Heart right ventricle (tissue), 16 donors: ENCODE data around the gene CD1D. TPM values are rescaled to one million over a fixed set of nuclear protein-coding genes. Genes with fewer than 3 reads are reported as not detected.

Source experiments
- ATAC-seq, 8 donors: fragments of 200-7000 bp; cut with Tn5 transposase; one replicate each; pipeline ENCODE4 v1.9.1; 2020; ENCODE audit warnings: mild to moderate bottlenecking in 8 of 8, moderate library complexity in 8 of 8, moderate number of reproducible peaks in 1 of 8
- DNase-seq, 2 donors: peaks; one replicate each; pipeline ENCODE4 v3.0.0-alpha.2; 2020
- H3K27ac ChIP-seq, 10 donors: fragments of 200-600 bp; sonication (generic) in 2 of 10; one replicate each; pipeline versions ENCODE4 v1.5.0 to v1.8.0; 2020 to 2022; ENCODE audit warnings: mild to moderate bottlenecking in 3 of 10
- H3K27me3 ChIP-seq, 7 donors: fragments of 200-600 bp; one replicate each; pipeline ENCODE4 v1.8.0; 2021 to 2022; ENCODE audit warnings: mild to moderate bottlenecking in 2 of 7
- H3K36me3 ChIP-seq, 9 donors: fragments of 200-600 bp; sonication (generic) in 1 of 9; one replicate each; pipeline versions ENCODE4 v1.5.0 to v1.8.0; 2020 to 2022; ENCODE audit warnings: mild to moderate bottlenecking in 2 of 9
- H3K4me1 ChIP-seq, 9 donors: fragments of 200-600 bp; sonication (generic) in 1 of 9; one replicate each; pipeline versions ENCODE4 v1.5.0 to v1.8.0; 2020 to 2022; ENCODE audit warnings: mild to moderate bottlenecking in 4 of 9
- H3K4me3 ChIP-seq, 10 donors: fragments of 200-600 bp; sonication (generic) in 2 of 10; one replicate each; pipeline versions ENCODE4 v1.5.0 to v1.8.0; 2020 to 2022; ENCODE audit warnings: mild to moderate bottlenecking in 7 of 10, moderate library complexity in 2 of 10
- H3K9me3 ChIP-seq, 11 donors: fragments of 200-600 bp in 10 of 11; sonication (generic) in 2 of 11; one replicate each; pipeline versions ENCODE4 v1.5.0 to v1.8.0; 2013 to 2022; ENCODE audit warnings: mild to moderate bottlenecking in 2 of 11, control low read depth in 1 of 11, moderate library complexity in 1 of 11
- CTCF ChIP-seq, 9 donors: fragments of 200-600 bp; sonication (generic) in 2 of 9; IDR thresholded peaks; one replicate each; pipeline versions ENCODE4 v1.5.0 to v1.8.0; 2021 to 2022; ENCODE audit warnings: antibody characterized with exemption in 9 of 9, mild to moderate bottlenecking in 5 of 9, moderate library complexity in 1 of 9
- WGBS, 2 donors: extraction: QIAGEN DNeasy Blood & Tissue Kit; methylation state at CpG; one replicate each; pipeline ENCODE4 v1.1.7; 2013; ENCODE audit warnings: inconsistent platforms in 1 of 2; 5-methylcytosine and 5-hydroxymethylcytosine counted together
- intact Hi-C, 10 donors: fragments of 100-400 bp; cut with DNase I; formaldehyde crosslinking; loops; one replicate each; pipeline versions ENCODE4 v1.11.1 to v1.14.2; 2022
- polyA plus RNA-seq, 2 donors: library from polyadenylated mRNA; stranded (reverse); fragments of 200-250 nt; gene quantifications; one replicate each; pipeline ENCODE4 v1.2.3, GENCODE V29; 2013
- total RNA-seq, 10 donors: library from RNA; stranded (reverse); fragmentation: NEBNext Ultra II Directional in 3 of 10; extraction: Animal tissue kit (Norgen Biotek cat#: 25700) in 3 of 10; gene quantifications; one replicate each; pipeline versions ENCODE4 v1.2.1 to v1.2.4, GENCODE V29; 2021 to 2023
- donor health status: Arrhythmogenic right ventricular cardiomyopathy.
- donor health status: ischemic (EF 13 %, LVEDD 7.1; RV severe dilation, severe dysfunction).
- donor health status: healthy with polysubstance abuse.
- donor health status: DM: no; HTN: yes; CAD: no.
- donor health status: DM: no; HTN: no; CAD: no.
- donor health status: ischemic (EF 25% LVEDD 6.9; RV normal size, moderate dysfunction).
- donor health status: ischemic (EF 25% LVEDD 5.7; RV mildly dilated, moderate dysfunction).
- donor health status: healthy.
- donor health status: DM: yes; HTN: yes; CAD: no.
- donor health status: Ischemic cardiomyopathy.
- donor health status: ischemic (EF 35%, LVEDD 5.7; RV mildly dilated, moderate dysfunction).
- donor health status: nonischemic (EF 11% LVEDD 7.7; RV severe dilation, severe dysfunction).
- donor health status: DM: yes; HTN: yes; CAD: no.
- donor health status: PGD.
- donor health status: ischemic (EF 29% LVEDD 5.4; RV normal size, mild dysfunction).
- donor health status: nonischemic (EF 23%, LVEDD 6.1; RV moderate dilation, normal function).

Gene CD1D
- total and polyA plus RNA-seq, 12 donors, result 0.67 to 5.9 (median 2.1) TPM

GRCh38 chr1:158153179-158153578 is 27.5 kb upstream of the CD1D start:
- 89 to 92% methylated on average over 1 of the region's 1 CpG for WGBS, 2 donors
- Histone ChIP-seq H3K9me3 (no peaks in the 10 kb centered on the region), H3K36me3 (no peaks in the 10 kb centered on the region), H3K27me3 (no peaks in the 10 kb centered on the region), H3K4me1 (peaks cover 5 to 52% (median 18%) of the 10 kb centered on the region in 9 donors), H3K4me3 (no peak overlapping the region), H3K27ac (peak overlapping the region in 1 of 10 donors; percentile 45)
- intact Hi-C loops, result no loop called here
- DNase-seq, result no peak
- TF ChIP-seq CTCF (IDR thresholded peaks at IDR 0.05), result no peak
- no peak for ATAC-seq

- H3K4me1 ChIP-seq, result peaks cover 3 to 45% (median 11%) of the 10 kb centered on the region in 9 donors
- no peaks in the 10 kb centered on the region for H3K9me3 ChIP-seq
- ATAC-seq (no peak), DNase-seq (no peak)
- H3K4me3 ChIP-seq, result no peak overlapping the region
- peak overlapping the region in 1 of 10 donors; percentile 45 for H3K27ac ChIP-seq
- intact Hi-C loops, result no loop called here
- no peaks in the 10 kb centered on the region for H3K27me3 ChIP-seq
- no peak for TF ChIP-seq CTCF (IDR thresholded peaks at IDR 0.05)
- WGBS, 2 donors, result 59 to 60% methylated on average over 5 of the region's 5 CpGs
- no peaks in the 10 kb centered on the region for H3K36me3 ChIP-seq
Measured at GRCh38 chr1:158153746-158154444, 26.8 kb upstream of the CD1D start.

GRCh38 chr1:158154501-158154900 is 26.2 kb upstream of the CD1D start:
- intact Hi-C loops, result no loop called here
- Histone ChIP-seq H3K9me3 (no peaks in the 10 kb centered on the region), H3K4me3 (no peak overlapping the region), H3K36me3 (no peaks in the 10 kb centered on the region), H3K27me3 (no peaks in the 10 kb centered on the region), H3K4me1 (peaks cover 0 to 39% (median 5%) of the 10 kb centered on the region in 9 donors), H3K27ac (peak overlapping the region in 1 of 10 donors; percentile 10)
- no peak for TF ChIP-seq CTCF (IDR thresholded peaks at IDR 0.05)
- ATAC-seq (no peak), DNase-seq (no peak)
- WGBS, 2 donors, result 84 to 86% methylated on average over 3 of the region's 3 CpGs

GRCh38 chr1:158155673-158156072 is 25.0 kb upstream of the CD1D start:
- Histone ChIP-seq H3K4me3 (no peak overlapping the region), H3K4me1 (peaks cover 0 to 27% (median 0%) of the 10 kb centered on the region in 9 donors), H3K27me3 (no peaks in the 10 kb centered on the region), H3K36me3 (no peaks in the 10 kb centered on the region), H3K9me3 (no peaks in the 10 kb centered on the region), H3K27ac (no peak overlapping the region)
- WGBS, 2 donors, result 62 to 65% methylated on average over 1 of the region's 1 CpG
- TF ChIP-seq CTCF (IDR thresholded peaks at IDR 0.05), result peak in 1 of 9 donors; percentile 8
- intact Hi-C loops, result no loop called here
- ATAC-seq (peak; percentile 43 to 99 (median 86)), DNase-seq (peak in 1 of 2 donors; percentile 35)
